ENCODE measurements around the gene TBC1D3.
"Not testable (repeated sequence)": the region's sequence is repeated elsewhere in the genome, so short reads cannot be mapped to it uniquely, and the experiment has no call there.

Gene TBC1D3

GRCh38 chr17:38192455-38192854 lies at the start of gene TBC1D3:
TBC1D3 (minus strand) TSS chr17:38192555; CDS start chr17:38191029, 1,526 bp downstream.
- H3K4me3 ChIP-seq (ENCODE audit: low read depth, low read length), result not testable (repeated sequence)

GRCh38 chr17:38232790-38233189 lies 40.4 kb upstream of the TBC1D3 start:
- not testable (repeated sequence) for H3K4me3 ChIP-seq (ENCODE audit: low read depth, low read length); DNase-seq (ENCODE audit: low read depth)

More at GRCh38 chr17:38192455-38192854, at the start of gene TBC1D3:
- DNase-seq (ENCODE audit: low read depth), result not testable (repeated sequence)

GRCh38 chr17:38225844-38226495 lies 33.6 kb upstream of the TBC1D3 start:
- not testable (repeated sequence) for H3K4me3 ChIP-seq (ENCODE audit: low read depth, low read length); DNase-seq (ENCODE audit: low read depth)

GRCh38 chr17:38220867-38221266 lies 28.5 kb upstream of the TBC1D3 start:
- not testable (repeated sequence) for H3K4me3 ChIP-seq (ENCODE audit: low read depth, low read length); DNase-seq (ENCODE audit: low read depth)

- H3K4me3 ChIP-seq (ENCODE audit: low read depth, low read length), result not testable (repeated sequence)
These were observed 7.9 kb upstream of the TBC1D3 start for GRCh38 chr17:38200271-38200670.

GRCh38 chr17:38134860-38135259 lies 57.5 kb downstream of the TBC1D3 start:
- not testable (repeated sequence) for H3K4me3 ChIP-seq (ENCODE audit: low read depth, low read length); DNase-seq (ENCODE audit: low read depth)

More at GRCh38 chr17:38200271-38200670, 7.9 kb upstream of the TBC1D3 start:
- DNase-seq (ENCODE audit: low read depth), result not testable (repeated sequence)
